ENCODE measurements around the gene DMRTC2.

DNA sequence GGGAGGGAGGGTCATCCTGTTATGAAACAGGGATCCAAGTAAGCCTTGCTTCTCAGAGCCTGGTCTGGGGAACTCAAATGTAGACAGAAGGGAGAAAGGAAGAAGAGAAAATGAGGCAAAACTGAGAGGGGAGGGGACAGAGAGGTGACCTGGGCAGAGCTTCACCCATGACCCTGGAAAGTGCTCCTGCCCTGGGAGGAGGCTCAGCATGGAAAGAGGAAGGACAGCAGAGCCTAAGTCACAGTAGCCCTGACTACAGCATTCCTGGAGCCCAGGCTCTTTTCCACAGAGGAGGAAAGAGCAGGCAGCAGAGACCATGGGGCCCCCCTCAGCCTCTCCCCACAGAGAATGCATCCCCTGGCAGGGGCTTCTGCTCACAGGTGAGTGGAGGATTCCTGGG is 48.5 kb upstream of the DMRTC2 start, which contains the start of gene CEACAM3:
- TF ChIP-seq, protein P1, sequence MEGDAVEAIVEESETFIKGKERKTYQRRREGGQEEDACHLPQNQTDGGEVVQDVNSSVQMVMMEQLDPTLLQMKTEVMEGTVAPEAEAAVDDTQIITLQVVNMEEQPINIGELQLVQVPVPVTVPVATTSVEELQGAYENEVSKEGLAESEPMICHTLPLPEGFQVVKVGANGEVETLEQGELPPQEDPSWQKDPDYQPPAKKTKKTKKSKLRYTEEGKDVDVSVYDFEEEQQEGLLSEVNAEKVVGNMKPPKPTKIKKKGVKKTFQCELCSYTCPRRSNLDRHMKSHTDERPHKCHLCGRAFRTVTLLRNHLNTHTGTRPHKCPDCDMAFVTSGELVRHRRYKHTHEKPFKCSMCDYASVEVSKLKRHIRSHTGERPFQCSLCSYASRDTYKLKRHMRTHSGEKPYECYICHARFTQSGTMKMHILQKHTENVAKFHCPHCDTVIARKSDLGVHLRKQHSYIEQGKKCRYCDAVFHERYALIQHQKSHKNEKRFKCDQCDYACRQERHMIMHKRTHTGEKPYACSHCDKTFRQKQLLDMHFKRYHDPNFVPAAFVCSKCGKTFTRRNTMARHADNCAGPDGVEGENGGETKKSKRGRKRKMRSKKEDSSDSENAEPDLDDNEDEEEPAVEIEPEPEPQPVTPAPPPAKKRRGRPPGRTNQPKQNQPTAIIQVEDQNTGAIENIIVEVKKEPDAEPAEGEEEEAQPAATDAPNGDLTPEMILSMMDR (IDR thresholded peaks at IDR 0.05) = no peak
- TF ChIP-seq EP300 (IDR thresholded peaks at IDR 0.05) = no peak
- no peak for TF ChIP-seq POLR2A (IDR thresholded peaks at IDR 0.05)
- TF ChIP-seq POLR2AphosphoS5 (IDR thresholded peaks at IDR 0.05) = no peak
